Left ventricle myocardium superior (tissue), 1 donor: ENCODE measurements around the gene OR2Y1. TPM values are rescaled to one million over a fixed set of nuclear protein-coding genes. Genes with fewer than 3 reads are reported as not detected.
"Not testable (repeated sequence)": the region's sequence is repeated elsewhere in the genome, so short reads cannot be mapped to it uniquely, and the experiment has no call there.

Source experiments
- ATAC-seq: fragments of 200-7000 bp; cut with Tn5 transposase; one replicate; pipeline ENCODE4 v1.9.1; 2020; ENCODE audit warnings: mild to moderate bottlenecking, moderate library complexity
- DNase-seq: peaks from one replicate; pipeline ENCODE4 v3.0.0-alpha.2; 2020
- intact Hi-C: fragments of 100-400 bp; cut with micrococcal nuclease; formaldehyde crosslinking; loops from one replicate; pipeline ENCODE4 v1.11.0; 2022
- long read RNA-seq: library from polyadenylated mRNA; unstranded; transcript quantifications from one replicate; pipeline ENCODE4 v2.0.0, GENCODE V29; 2021
- total RNA-seq: library from RNA; stranded (reverse); fragmentation: NEBNext Ultra II Directional; extraction: Animal tissue kit (Norgen Biotek cat#: 25700); gene quantifications from one replicate; pipeline ENCODE4 v1.2.1, GENCODE V29; 2021
- donor health status: DM: no; HTN: yes; CAD: no; lungs with severe emphysema.

OR2Y1 gene, protein sequence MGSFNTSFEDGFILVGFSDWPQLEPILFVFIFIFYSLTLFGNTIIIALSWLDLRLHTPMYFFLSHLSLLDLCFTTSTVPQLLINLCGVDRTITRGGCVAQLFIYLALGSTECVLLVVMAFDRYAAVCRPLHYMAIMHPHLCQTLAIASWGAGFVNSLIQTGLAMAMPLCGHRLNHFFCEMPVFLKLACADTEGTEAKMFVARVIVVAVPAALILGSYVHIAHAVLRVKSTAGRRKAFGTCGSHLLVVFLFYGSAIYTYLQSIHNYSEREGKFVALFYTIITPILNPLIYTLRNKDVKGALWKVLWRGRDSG
- not detected for total RNA-seq
- long read RNA-seq = 0 reads

GRCh38 chr5:180739958-180740357 is at the start of gene OR2Y1:
OR2Y1 (minus strand) TSS chr5:180740058; CDS start chr5:180740058, 0 bp downstream.
- intact Hi-C loops = no loop called here
- no peak for DNase-seq
- no peak for ATAC-seq

GRCh38 chr5:180788651-180789410 is 49.0 kb upstream of the OR2Y1 start:
- intact Hi-C loops = loop anchor here (10.0 kb wide), 2 partner anchors 76 to 246 kb away; partner anchors contain the start of gene ZFP62
- not testable (repeated sequence) for ATAC-seq, DNase-seq

DNA sequence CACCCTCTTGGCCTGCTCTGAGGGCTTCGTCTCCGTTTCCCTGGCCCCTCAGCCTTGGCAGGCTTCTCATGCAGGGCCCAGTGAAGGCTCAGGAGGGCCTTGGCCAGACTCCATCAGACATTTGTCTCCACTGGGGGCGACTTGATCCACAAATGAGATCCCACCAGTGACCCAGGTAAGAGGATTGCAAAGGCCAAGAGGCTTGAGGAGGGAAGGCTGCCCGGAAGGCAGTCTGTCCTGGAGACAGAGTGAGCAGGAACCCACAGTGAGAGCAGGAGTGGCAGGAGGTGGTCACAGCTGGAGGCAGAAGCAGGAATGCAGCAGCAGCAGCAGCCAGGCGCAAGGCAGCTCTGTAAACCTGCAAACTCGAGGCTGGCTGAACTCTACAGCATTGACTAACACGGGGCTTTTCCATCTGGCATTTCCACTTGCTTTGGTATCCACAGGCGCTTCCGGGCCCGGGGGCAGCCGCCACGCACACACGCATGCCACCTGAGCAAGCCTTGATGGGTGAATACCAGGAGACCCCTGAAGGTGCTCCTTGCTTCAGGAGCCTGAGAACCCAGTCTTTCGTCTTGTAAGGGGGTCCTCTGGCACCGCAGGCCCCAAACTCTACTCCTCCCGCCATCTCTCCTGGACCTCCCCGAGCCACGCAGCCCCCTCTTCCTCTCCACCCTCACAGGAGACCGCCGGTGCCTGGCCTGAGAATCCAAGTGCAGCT is 48.0 kb upstream of the OR2Y1 start:
- intact Hi-C loops = loop anchor here (10.0 kb wide), 2 partner anchors 77 to 247 kb away; partner anchors contain the start of gene ZFP62
- ATAC-seq = no peak
- no peak for DNase-seq

DNA sequence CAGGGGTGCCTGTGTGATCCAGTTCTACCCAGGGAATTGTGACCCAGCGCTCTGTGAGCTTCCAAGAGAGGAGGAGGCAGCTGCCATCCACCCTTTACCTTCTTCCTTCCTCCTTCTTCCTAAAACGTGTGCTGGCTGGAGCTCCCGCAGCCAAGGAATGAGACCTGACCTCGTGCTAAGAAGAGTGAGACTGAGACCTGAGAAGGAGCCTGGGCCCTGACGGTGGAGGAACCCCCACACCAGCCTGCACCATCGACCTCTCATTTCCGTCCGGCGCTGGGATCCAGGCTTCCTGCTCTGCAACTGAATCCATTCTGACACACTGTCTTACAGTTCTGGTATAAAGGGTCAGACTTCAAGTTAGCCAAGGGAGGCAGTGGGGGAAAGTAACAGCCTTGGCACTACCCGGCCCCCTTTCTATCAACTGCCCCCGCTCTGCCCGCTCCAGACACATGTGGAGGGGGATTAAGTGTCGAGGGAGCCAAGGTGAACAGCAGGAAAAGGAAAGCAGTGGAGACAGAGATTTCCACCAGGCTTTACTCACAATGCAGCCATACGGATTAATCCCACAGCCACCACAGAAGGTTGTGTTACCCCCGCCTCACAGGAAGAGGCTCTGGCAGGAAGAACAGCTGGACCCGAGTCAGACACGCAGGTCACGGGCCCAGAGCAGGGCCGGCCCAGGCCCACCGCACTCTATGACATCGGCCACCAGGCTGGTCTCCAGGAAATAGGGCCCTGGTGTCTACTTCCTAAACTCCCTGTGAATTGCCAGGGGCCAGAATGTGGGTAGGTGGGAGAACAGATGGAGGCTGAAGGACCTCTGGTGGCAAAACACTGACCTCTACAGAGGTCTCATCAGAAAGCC is 46.9 kb upstream of the OR2Y1 start:
- ATAC-seq = peak; percentile 13
- intact Hi-C loops = loop anchor here (10.0 kb wide), 2 partner anchors 78 to 248 kb away; partner anchors contain the start of gene ZFP62
- DNase-seq = no peak

DNA sequence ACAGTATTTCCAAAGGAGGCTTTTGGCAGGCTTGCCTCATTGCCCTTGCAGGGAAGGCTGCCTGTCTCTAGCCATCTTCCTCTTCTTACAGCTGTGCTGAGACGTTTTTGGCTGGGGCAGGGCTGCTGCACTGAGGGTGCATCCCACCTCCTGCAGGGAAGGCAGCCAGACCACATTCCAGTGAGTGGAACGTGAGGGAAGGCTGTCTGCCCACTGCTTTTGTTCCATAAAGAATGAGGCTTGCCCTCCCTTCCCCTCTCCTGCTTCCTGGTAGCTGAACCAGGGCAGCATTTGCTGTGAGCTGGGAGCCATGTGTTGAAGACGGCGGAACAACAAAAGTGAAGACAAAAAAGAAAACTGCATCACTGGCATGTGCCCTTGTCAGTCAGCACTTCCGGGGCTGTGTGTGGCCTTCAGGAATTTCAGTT is 46.0 kb upstream of the OR2Y1 start:
- intact Hi-C loops = loop anchor here (10.0 kb wide), 2 partner anchors 79 to 249 kb away; partner anchors contain the start of gene ZFP62
- ATAC-seq (peak; percentile 52), DNase-seq (peak; percentile 48)

- intact Hi-C loops = loop anchor here (10.0 kb wide), 2 partner anchors 80 to 250 kb away; partner anchors contain the start of gene ZFP62
- peak; percentile 50 for ATAC-seq
- no peak for DNase-seq
Observed at GRCh38 chr5:180785121-180785781, 45.4 kb upstream of the OR2Y1 start.

DNA sequence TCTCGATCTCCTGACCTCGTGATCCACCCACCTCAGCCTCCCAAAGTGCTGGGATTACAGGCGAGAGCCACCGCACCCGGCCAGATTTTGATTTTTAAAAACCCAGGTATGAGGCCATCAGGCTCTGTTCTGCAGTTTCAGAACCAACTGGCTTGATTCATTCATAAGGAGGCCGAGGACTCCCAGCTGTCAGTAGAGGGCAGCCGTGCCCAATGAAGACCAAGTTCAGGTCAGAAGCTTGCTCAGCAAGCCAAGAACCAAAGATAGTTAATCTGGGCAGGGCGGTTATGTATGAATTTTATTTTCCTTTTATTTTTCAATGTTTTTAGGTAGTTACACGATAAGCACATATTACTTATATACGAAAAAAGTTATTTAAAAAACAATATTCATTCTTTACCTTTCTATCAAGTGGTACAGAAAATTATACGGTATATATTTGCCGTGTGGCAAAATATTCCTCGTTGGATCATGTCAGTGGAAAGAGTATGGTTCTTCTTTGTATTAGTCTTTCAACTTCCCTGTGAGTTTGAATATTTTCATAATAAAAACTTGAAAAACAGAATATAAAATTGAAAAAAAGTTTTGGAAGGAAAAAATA is 44.7 kb upstream of the OR2Y1 start:
- intact Hi-C loops = loop anchor here (10.0 kb wide), 2 partner anchors 80 to 250 kb away; partner anchors contain the start of gene ZFP62

GRCh38 chr5:180783340-180784052 is 43.6 kb upstream of the OR2Y1 start:
- ATAC-seq = no peak

More for the DNA sequence above, 44.7 kb upstream of the OR2Y1 start:
- DNase-seq (peak; percentile 84), ATAC-seq (peak; percentile 80)

DNA sequence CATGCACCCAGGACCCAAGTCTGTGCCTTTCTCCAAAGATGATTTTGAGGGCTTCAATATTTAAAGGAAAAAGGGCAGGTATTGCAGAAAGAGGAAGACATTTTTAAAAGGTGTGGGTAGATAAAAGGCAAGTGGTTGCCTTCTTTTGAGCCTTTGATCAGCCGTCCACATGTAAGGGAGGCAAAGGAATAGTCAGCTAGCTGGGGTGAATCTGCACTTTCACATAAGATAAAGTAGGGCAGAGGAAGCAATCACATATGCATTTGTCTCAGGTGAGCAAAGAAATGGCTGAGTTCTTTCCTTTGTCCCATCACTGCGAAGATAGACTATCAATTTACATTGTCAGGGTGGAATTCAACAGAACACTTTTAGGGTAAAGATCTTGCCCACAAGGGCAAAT is 42.9 kb upstream of the OR2Y1 start:
- DNase-seq = no peak
- intact Hi-C loops = loop anchor here (10.0 kb wide), 2 partner anchors 82 to 252 kb away; partner anchors contain the start of gene ZFP62
- ATAC-seq = no peak

More at GRCh38 chr5:180783340-180784052, 43.6 kb upstream of the OR2Y1 start:
- DNase-seq = no peak
- intact Hi-C loops = loop anchor here (10.0 kb wide), 2 partner anchors 81 to 251 kb away; partner anchors contain the start of gene ZFP62

DNA sequence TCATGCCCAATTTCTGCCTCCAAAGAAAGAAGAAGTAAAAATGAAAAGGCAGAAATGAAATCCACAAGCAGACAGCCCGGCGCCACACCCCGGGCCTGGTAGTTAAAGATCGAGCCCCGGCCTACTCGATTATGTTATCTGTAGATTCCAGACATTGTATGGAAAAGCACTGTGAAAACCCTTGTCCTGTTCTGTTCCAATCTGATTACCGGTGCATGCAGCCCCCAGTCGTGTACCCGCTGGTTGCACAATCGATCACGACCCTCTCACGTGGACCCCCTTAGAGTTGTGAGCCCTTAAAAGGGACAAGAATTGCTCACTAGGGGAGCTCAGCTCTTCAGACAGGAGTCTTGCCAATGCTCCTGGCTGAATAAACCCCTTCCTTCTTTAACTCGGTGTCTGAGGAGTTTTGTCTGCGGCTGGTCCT is 42.1 kb upstream of the OR2Y1 start:
- not testable (repeated sequence) for ATAC-seq, DNase-seq
- intact Hi-C loops = loop anchor here (10.0 kb wide), 2 partner anchors 83 to 253 kb away; partner anchors contain the start of gene ZFP62

DNA sequence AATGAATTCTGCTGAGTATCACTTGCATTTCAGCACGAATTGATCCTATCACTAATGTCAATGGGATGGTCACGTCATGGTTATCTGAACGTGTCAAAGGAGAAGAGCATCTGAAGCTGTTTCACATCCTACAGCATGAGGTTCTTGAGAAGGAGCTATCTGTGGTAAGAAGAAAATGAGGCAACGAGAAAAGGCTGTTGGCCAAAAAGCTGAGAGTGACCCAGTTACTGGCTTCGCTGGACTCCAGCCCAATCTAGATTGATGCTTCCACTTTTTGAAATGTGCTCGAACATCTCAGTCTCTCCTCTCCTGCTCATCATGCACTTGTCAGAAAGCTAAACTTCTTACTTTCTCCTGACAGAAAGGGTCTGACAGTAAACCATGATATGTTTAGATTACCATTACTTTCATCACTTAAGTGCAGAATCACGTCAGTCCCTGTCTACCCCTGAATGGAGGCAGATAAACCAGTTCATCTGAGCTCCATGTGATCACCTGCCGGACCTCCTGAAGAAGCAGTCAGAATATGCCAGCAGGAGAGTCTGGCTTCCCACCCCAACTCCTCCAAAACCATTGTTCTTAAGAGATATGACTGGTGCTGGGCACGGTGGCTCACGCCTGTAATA is 40.2 kb upstream of the OR2Y1 start:
- DNase-seq (no peak), ATAC-seq (no peak)
- intact Hi-C loops = loop anchor here (10.0 kb wide), 2 partner anchors 85 to 255 kb away; partner anchors contain the start of gene ZFP62

- ATAC-seq (no peak), DNase-seq (no peak)
- intact Hi-C loops = no loop called here
Observed at GRCh38 chr5:180777475-180777874, 37.6 kb upstream of the OR2Y1 start.

- DNase-seq (no peak), ATAC-seq (no peak)
- intact Hi-C loops = no loop called here
Observed at GRCh38 chr5:180776376-180776775, 36.5 kb upstream of the OR2Y1 start.

DNA sequence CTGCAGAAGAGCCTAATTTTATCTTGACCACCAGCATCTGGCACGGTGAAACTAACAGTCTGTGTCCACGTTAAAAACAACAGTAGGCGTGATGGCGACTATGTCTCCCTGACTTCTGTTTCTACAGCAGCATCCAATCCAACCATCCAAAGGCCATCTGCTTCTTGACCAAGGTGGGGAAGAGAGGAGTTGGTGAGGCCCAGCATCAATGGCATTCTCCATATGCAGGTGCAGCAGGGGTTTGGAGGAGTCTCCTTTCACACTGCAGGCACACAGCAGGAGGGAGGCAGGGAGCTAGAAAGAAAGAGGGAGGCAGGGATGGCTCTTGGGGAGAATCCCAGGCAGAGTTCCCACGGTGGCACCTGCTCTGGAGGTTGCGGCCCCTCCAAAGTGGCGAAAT is 35.8 kb upstream of the OR2Y1 start:
- intact Hi-C loops = no loop called here
- ATAC-seq = no peak
- DNase-seq = no peak

GRCh38 chr5:180771839-180772238 is 32.0 kb upstream of the OR2Y1 start:
- intact Hi-C loops = no loop called here
- no peak for DNase-seq
- ATAC-seq = no peak

- ATAC-seq = no peak
- DNase-seq = no peak
- intact Hi-C loops = no loop called here
Observed at GRCh38 chr5:180769821-180770220, 30.0 kb upstream of the OR2Y1 start.
